WTC11 (cell line): ENCODE results near the gene ZNF764. TPM values are rescaled to one million over a fixed set of nuclear protein-coding genes. Genes with fewer than 3 reads are reported as not detected.

Experiments
- ELF4 ChIP-seq: sonication (generic); formaldehyde crosslinking; IDR thresholded peaks from 2 replicates; pipeline ENCODE4 v1.8.1; 2022; ENCODE audit warnings: low read depth, mild to moderate bottlenecking, moderate library complexity, missing genetic modification reagents
- EMX1 ChIP-seq: fragments of 250-450 bp; sonication (Bioruptor Pico); IDR thresholded peaks from 2 replicates; pipeline ENCODE4 v1.8.0; 2021; ENCODE audit warnings: mild to moderate bottlenecking
- ESRRA ChIP-seq: sonication (generic); formaldehyde crosslinking; IDR thresholded peaks from 2 replicates; pipeline ENCODE4 v1.8.1; 2022; ENCODE audit warnings: mild to moderate bottlenecking, missing genetic modification reagents, borderline replicate concordance
- FOXJ3 ChIP-seq: sonication (generic); formaldehyde crosslinking; IDR thresholded peaks from 2 replicates; pipeline ENCODE4 v1.9.0; 2021; ENCODE audit warnings: missing genetic modification reagents, mild to moderate bottlenecking, borderline replicate concordance
- NR2C2 ChIP-seq: sonication (generic); formaldehyde crosslinking; IDR thresholded peaks from 2 replicates; pipeline ENCODE4 v1.8.0; 2022; ENCODE audit warnings: mild to moderate bottlenecking, missing genetic modification reagents
- SMAD3 ChIP-seq: sonication (generic); formaldehyde crosslinking; IDR thresholded peaks from 2 replicates; pipeline ENCODE4 v1.8.0; 2022; ENCODE audit warnings: missing genetic modification reagents, mild to moderate bottlenecking, borderline replicate concordance
- SP1 ChIP-seq: sonication (generic); formaldehyde crosslinking; conservative IDR thresholded peaks from 2 replicates; pipeline ENCODE4 v1.8.1; 2022; ENCODE audit warnings: missing genetic modification reagents
- ZNF138 ChIP-seq: sonication (generic); formaldehyde crosslinking; conservative IDR thresholded peaks from 2 replicates; pipeline ENCODE4 v1.8.1; 2022; ENCODE audit warnings: mild to moderate bottlenecking, moderate library complexity, missing genetic modification reagents
- ZNF219 ChIP-seq: sonication (generic); formaldehyde crosslinking; IDR thresholded peaks from 2 replicates; pipeline ENCODE4 v1.8.0; 2023; ENCODE audit warnings: missing genetic modification reagents, mild to moderate bottlenecking, borderline replicate concordance
- ZNF263 ChIP-seq: sonication (generic); formaldehyde crosslinking; IDR thresholded peaks from 2 replicates; pipeline ENCODE4 v1.8.1; 2022; ENCODE audit warnings: low read depth, mild to moderate bottlenecking, moderate library complexity, missing genetic modification reagents
- ZNF416 ChIP-seq: fragments of 250-450 bp; sonication (Bioruptor Pico); IDR thresholded peaks from 2 replicates; pipeline ENCODE4 v1.9.0; 2021; ENCODE audit warnings: mild to moderate bottlenecking, inconsistent platforms
- total RNA-seq: library from RNA; stranded (reverse); gene quantifications from 3 replicates; pipeline ENCODE4 v1.2.3, GENCODE V29; 2021
- TF ChIP-seq, protein P1 (sequence below): sonication (generic); formaldehyde crosslinking; IDR thresholded peaks from 2 replicates; pipeline ENCODE4 v1.8.1; 2023; ENCODE audit warnings: mild to moderate bottlenecking, moderate library complexity, missing genetic modification reagents
- TF ChIP-seq, protein P2 (sequence below): sonication (generic); formaldehyde crosslinking; IDR thresholded peaks from 2 replicates; pipeline ENCODE4 v1.8.0; 2023; ENCODE audit warnings: mild to moderate bottlenecking, missing genetic modification reagents
- TF ChIP-seq, protein P3 (sequence below): sonication (generic); formaldehyde crosslinking; IDR thresholded peaks from 2 replicates; pipeline ENCODE4 v1.8.0; 2022; ENCODE audit warnings: mild to moderate bottlenecking, missing genetic modification reagents
- TF ChIP-seq, protein P4 (sequence below): fragments of 200-600 bp; IDR thresholded peaks from 2 replicates; pipeline ENCODE4 v1.8.0; 2022; ENCODE audit warnings: antibody characterized with exemption
- TF ChIP-seq, protein P5 (sequence below): sonication (generic); formaldehyde crosslinking; IDR thresholded peaks from 2 replicates; pipeline ENCODE4 v1.8.1; 2023; ENCODE audit warnings: mild to moderate bottlenecking, missing genetic modification reagents, moderate library complexity

The ZNF764 gene
- total RNA-seq, 1 experiment from 2014 or later, result 10.4 TPM

DNA sequence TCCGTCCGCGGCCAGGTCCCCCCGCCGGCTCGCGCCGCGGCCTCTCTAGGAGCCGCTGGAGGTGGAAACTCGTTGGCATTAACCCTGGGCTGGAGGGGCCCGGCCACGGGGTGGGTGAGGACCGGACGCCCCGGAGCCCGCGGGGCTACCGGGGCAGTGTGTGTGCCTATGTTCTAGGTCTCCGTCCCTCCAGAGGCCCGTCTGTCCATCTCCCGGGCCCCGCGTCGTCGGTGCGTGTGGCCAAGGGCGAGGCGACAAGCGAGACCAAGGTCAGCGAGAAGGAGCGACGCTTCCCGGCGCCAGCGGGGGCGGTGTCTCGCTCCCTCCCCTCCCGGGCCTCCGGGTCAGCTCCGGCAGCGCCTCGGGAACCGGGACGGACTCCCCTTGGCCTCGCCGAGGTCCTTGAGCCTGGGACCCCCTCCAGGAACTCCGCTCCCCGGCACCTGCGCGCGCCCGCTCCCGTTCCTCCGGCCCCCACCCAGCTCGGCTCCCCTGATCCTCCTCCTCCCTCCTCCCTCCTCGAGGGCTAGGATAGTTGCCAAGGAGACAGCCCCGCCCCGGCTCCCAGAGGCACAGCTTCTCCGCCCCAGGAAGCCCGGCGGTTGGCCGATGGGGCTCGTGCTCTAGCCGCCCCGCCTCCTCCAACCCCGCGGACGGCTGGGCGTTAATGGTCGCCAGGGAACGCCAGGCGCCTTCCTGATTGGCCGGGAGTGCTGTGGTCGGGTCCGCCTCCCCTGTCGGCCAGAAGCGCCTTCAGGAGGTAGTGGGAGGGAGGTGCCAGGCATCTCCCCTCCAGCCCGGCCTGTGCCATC lies 31.1 kb downstream of the ZNF764 start (continued):
- 0 out of 2 replicates have a peak, but pooled peaks have one; percentile 36 for TF ChIP-seq SP1 (CRISPR knock-in tag)
- TF ChIP-seq, protein P1, sequence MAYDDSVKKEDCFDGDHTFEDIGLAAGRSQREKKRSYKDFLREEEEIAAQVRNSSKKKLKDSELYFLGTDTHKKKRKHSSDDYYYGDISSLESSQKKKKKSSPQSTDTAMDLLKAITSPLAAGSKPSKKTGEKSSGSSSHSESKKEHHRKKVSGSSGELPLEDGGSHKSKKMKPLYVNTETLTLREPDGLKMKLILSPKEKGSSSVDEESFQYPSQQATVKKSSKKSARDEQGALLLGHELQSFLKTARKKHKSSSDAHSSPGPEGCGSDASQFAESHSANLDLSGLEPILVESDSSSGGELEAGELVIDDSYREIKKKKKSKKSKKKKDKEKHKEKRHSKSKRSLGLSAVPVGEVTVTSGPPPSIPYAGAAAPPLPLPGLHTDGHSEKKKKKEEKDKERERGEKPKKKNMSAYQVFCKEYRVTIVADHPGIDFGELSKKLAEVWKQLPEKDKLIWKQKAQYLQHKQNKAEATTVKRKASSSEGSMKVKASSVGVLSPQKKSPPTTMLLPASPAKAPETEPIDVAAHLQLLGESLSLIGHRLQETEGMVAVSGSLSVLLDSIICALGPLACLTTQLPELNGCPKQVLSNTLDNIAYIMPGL (CRISPR knock-in tag), result peak; percentile 70; the same call in 1 of the 2 replicates
- TF ChIP-seq, protein P2, sequence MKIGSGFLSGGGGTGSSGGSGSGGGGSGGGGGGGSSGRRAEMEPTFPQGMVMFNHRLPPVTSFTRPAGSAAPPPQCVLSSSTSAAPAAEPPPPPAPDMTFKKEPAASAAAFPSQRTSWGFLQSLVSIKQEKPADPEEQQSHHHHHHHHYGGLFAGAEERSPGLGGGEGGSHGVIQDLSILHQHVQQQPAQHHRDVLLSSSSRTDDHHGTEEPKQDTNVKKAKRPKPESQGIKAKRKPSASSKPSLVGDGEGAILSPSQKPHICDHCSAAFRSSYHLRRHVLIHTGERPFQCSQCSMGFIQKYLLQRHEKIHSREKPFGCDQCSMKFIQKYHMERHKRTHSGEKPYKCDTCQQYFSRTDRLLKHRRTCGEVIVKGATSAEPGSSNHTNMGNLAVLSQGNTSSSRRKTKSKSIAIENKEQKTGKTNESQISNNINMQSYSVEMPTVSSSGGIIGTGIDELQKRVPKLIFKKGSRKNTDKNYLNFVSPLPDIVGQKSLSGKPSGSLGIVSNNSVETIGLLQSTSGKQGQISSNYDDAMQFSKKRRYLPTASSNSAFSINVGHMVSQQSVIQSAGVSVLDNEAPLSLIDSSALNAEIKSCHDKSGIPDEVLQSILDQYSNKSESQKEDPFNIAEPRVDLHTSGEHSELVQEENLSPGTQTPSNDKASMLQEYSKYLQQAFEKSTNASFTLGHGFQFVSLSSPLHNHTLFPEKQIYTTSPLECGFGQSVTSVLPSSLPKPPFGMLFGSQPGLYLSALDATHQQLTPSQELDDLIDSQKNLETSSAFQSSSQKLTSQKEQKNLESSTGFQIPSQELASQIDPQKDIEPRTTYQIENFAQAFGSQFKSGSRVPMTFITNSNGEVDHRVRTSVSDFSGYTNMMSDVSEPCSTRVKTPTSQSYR, result no peak
- peak; percentile 91 for TF ChIP-seq ZNF263 (CRISPR knock-in tag)
- TF ChIP-seq ZNF416 (CRISPR knock-in tag), result no peak
- TF ChIP-seq, protein P3, sequence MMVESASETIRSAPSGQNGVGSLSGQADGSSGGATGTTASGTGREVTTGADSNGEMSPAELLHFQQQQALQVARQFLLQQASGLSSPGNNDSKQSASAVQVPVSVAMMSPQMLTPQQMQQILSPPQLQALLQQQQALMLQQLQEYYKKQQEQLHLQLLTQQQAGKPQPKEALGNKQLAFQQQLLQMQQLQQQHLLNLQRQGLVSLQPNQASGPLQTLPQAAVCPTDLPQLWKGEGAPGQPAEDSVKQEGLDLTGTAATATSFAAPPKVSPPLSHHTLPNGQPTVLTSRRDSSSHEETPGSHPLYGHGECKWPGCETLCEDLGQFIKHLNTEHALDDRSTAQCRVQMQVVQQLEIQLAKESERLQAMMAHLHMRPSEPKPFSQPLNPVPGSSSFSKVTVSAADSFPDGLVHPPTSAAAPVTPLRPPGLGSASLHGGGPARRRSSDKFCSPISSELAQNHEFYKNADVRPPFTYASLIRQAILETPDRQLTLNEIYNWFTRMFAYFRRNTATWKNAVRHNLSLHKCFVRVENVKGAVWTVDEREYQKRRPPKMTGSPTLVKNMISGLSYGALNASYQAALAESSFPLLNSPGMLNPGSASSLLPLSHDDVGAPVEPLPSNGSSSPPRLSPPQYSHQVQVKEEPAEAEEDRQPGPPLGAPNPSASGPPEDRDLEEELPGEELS (CRISPR knock-in tag), result no peak
- no peak for TF ChIP-seq ZNF138 (CRISPR knock-in tag)
- no peak for TF ChIP-seq ZNF219
- TF ChIP-seq ELF4 (CRISPR knock-in tag), result no peak
- TF ChIP-seq ESRRA, result peak; percentile 68; the same call in 1 of the 2 replicates
- TF ChIP-seq FOXJ3 (CRISPR knock-in tag), result no peak
- no peak for TF ChIP-seq SMAD3 (CRISPR knock-in tag)
- TF ChIP-seq EMX1 (CRISPR knock-in tag), result no peak
- TF ChIP-seq NR2C2 (CRISPR knock-in tag), result no peak
- TF ChIP-seq, protein P4, sequence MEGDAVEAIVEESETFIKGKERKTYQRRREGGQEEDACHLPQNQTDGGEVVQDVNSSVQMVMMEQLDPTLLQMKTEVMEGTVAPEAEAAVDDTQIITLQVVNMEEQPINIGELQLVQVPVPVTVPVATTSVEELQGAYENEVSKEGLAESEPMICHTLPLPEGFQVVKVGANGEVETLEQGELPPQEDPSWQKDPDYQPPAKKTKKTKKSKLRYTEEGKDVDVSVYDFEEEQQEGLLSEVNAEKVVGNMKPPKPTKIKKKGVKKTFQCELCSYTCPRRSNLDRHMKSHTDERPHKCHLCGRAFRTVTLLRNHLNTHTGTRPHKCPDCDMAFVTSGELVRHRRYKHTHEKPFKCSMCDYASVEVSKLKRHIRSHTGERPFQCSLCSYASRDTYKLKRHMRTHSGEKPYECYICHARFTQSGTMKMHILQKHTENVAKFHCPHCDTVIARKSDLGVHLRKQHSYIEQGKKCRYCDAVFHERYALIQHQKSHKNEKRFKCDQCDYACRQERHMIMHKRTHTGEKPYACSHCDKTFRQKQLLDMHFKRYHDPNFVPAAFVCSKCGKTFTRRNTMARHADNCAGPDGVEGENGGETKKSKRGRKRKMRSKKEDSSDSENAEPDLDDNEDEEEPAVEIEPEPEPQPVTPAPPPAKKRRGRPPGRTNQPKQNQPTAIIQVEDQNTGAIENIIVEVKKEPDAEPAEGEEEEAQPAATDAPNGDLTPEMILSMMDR, result no peak
- TF ChIP-seq, protein P5, sequence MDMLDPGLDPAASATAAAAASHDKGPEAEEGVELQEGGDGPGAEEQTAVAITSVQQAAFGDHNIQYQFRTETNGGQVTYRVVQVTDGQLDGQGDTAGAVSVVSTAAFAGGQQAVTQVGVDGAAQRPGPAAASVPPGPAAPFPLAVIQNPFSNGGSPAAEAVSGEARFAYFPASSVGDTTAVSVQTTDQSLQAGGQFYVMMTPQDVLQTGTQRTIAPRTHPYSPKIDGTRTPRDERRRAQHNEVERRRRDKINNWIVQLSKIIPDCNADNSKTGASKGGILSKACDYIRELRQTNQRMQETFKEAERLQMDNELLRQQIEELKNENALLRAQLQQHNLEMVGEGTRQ (CRISPR knock-in tag), result no peak
- TF ChIP-seq, all 79 proteins: peak for 14
